GM23338 (cell line): ENCODE results near the gene SERPINE2. TPM values are rescaled to one million over a fixed set of nuclear protein-coding genes. Genes with fewer than 3 reads are reported as not detected.

ENCODE experiments used
- ATAC-seq: fragments of 200-7000 bp; cut with Tn5 transposase; 3 replicates; pipeline ENCODE4 v1.9.1; 2020
- DNase-seq: peaks from one replicate; pipeline ENCODE4 v3.0.0-alpha.2; 2015; ENCODE audit warnings: low spot score
- H2AFZ ChIP-seq: fragments of 200-600 bp; sonication (generic); 2 replicates; pipeline ENCODE4 v1.8.0; 2016; ENCODE audit warnings: antibody characterized with exemption, mild to moderate bottlenecking, moderate library complexity
- H3F3A ChIP-seq: fragments of 200-600 bp; sonication (generic); replicated peaks from 2 replicates; pipeline ENCODE4 v1.8.0; 2017; ENCODE audit warnings: antibody characterized with exemption, mixed run types, low read depth
- H3K27ac ChIP-seq: fragments of 200-600 bp; sonication (generic); 2 replicates; pipeline ENCODE4 v1.6.1; 2016; ENCODE audit warnings: low read depth
- H3K27me3 ChIP-seq: fragments of 200-600 bp; sonication (generic); 2 replicates; pipeline ENCODE4 v1.8.0; 2016; ENCODE audit warnings: mild to moderate bottlenecking, mixed run types, moderate library complexity; ENCODE audit not compliant: insufficient read depth
- H3K36me3 ChIP-seq: fragments of 200-600 bp; sonication (generic); 2 replicates; pipeline ENCODE4 v1.8.0; 2016; ENCODE audit warnings: mild to moderate bottlenecking; ENCODE audit not compliant: insufficient read depth
- H3K4me1 ChIP-seq: fragments of 200-600 bp; sonication (generic); 2 replicates; pipeline ENCODE4 v1.8.0; 2016; ENCODE audit warnings: mild to moderate bottlenecking, moderate library complexity; ENCODE audit not compliant: insufficient read depth
- H3K4me2 ChIP-seq: fragments of 200-600 bp; sonication (generic); 2 replicates; pipeline ENCODE4 v1.7.1; 2017; ENCODE audit warnings: mixed run types
- H3K4me3 ChIP-seq: fragments of 200-600 bp; sonication (generic); 2 replicates; pipeline ENCODE4 v1.6.1; 2016; ENCODE audit warnings: mixed run types
- H3K79me2 ChIP-seq: fragments of 200-600 bp; sonication (generic); replicated peaks from 2 replicates; pipeline ENCODE4 v1.8.0; 2017; ENCODE audit warnings: mild to moderate bottlenecking; ENCODE audit not compliant: insufficient read depth
- H3K9me2 ChIP-seq: fragments of 200-600 bp; sonication (generic); 2 replicates; pipeline ENCODE4 v1.8.0; 2017; ENCODE audit not compliant: insufficient read depth
- H4K20me1 ChIP-seq: fragments of 200-600 bp; sonication (generic); replicated peaks from 2 replicates; pipeline ENCODE4 v1.8.0; 2017; ENCODE audit warnings: mild to moderate bottlenecking; ENCODE audit not compliant: insufficient read depth
- H3K27ac Mint-ChIP-seq: 2 replicates; pipeline ENCODE4 v1.8.0; 2020; ENCODE audit warnings: inconsistent platforms, mild to moderate bottlenecking, moderate library complexity, mixed read lengths
- H3K27me3 Mint-ChIP-seq: 3 replicates; pipeline ENCODE4 v1.8.0; 2022; ENCODE audit warnings: low read depth, mild to moderate bottlenecking, moderate library complexity, mixed read lengths, inconsistent platforms; ENCODE audit not compliant: insufficient read depth, poor library complexity
- H3K36me3 Mint-ChIP-seq: 3 replicates; pipeline ENCODE4 v1.8.0; 2021; ENCODE audit warnings: low read depth, mild to moderate bottlenecking, inconsistent platforms, moderate library complexity, mixed read lengths
- H3K4me1 Mint-ChIP-seq: 3 replicates; pipeline ENCODE4 v1.8.0; 2020; ENCODE audit warnings: mild to moderate bottlenecking, inconsistent platforms, mixed read lengths
- H3K4me3 Mint-ChIP-seq: 3 replicates; pipeline ENCODE4 v1.8.0; 2021; ENCODE audit warnings: moderate library complexity, mild to moderate bottlenecking, inconsistent platforms, mixed read lengths
- H3K9me3 Mint-ChIP-seq: 3 replicates; pipeline ENCODE4 v1.8.0; 2020; ENCODE audit warnings: moderate library complexity, mild to moderate bottlenecking, inconsistent platforms, mixed read lengths
- CREB1 ChIP-seq: fragments of 250-450 bp; sonication (Bioruptor Pico); IDR thresholded peaks from 2 replicates; pipeline ENCODE4 v1.5.0; 2020; ENCODE audit warnings: low read depth, mild to moderate bottlenecking, moderate library complexity
- CTCF ChIP-seq, 2 experiments: fragments of 200-600 bp in 1 of 2; sonication (generic) in 1 of 2; conservative IDR thresholded peaks; 2 replicates each; pipeline versions ENCODE4 v1.5.1 to v1.6.1; 2016 to 2017; ENCODE audit warnings: antibody characterized with exemption in 2 of 2, low read depth in 2 of 2, mild to moderate bottlenecking in 2 of 2, moderate library complexity in 1 of 2
- ETS1 ChIP-seq: IDR thresholded peaks from 2 replicates; pipeline ENCODE4 v1.6.1; 2016; ENCODE audit warnings: antibody characterized with exemption
- EZH2 ChIP-seq: fragments of 200-600 bp; sonication (generic); IDR thresholded peaks from one replicate; pipeline ENCODE4 v1.8.0; 2017; ENCODE audit warnings: antibody characterized with exemption, mild to moderate bottlenecking, low read depth; ENCODE audit not compliant: unreplicated experiment
- EZH2phosphoT487 ChIP-seq: fragments of 200-600 bp; sonication (generic); IDR thresholded peaks from one replicate; pipeline ENCODE4 v1.8.1; 2018; ENCODE audit warnings: antibody characterized with exemption; ENCODE audit not compliant: unreplicated experiment
- JUNB ChIP-seq: IDR thresholded peaks from one replicate; pipeline ENCODE4 v1.6.1; 2016; ENCODE audit warnings: antibody characterized with exemption; ENCODE audit not compliant: unreplicated experiment
- NANOG ChIP-seq: IDR thresholded peaks from 2 replicates; pipeline ENCODE4 v1.6.1; 2016; ENCODE audit warnings: antibody characterized with exemption, borderline replicate concordance
- POLR2AphosphoS5 ChIP-seq: IDR thresholded peaks from 2 replicates; pipeline ENCODE4 v1.6.1; 2016; ENCODE audit warnings: antibody characterized with exemption, low read depth
- REST ChIP-seq: IDR thresholded peaks from one replicate; pipeline ENCODE4 v1.6.1; 2018; ENCODE audit warnings: antibody characterized with exemption; ENCODE audit not compliant: unreplicated experiment
- STAT1 ChIP-seq: IDR thresholded peaks from one replicate; pipeline ENCODE4 v1.6.1; 2016; ENCODE audit warnings: antibody characterized with exemption; ENCODE audit not compliant: unreplicated experiment
- ZNF114 ChIP-seq: fragments of 250-450 bp; sonication (Bioruptor Pico); IDR thresholded peaks from 2 replicates; pipeline ENCODE4 v1.5.0; 2020; ENCODE audit warnings: mild to moderate bottlenecking, moderate library complexity
- ZNF331 ChIP-seq: fragments of 250-450 bp; sonication (Bioruptor Pico); IDR thresholded peaks from 2 replicates; pipeline ENCODE4 v1.5.0; 2020; ENCODE audit warnings: low read depth, mild to moderate bottlenecking, moderate library complexity
- ZNF462 ChIP-seq: fragments of 250-450 bp; sonication (Bioruptor Pico); IDR thresholded peaks from 2 replicates; pipeline ENCODE4 v1.5.0; 2020; ENCODE audit warnings: mild to moderate bottlenecking, moderate library complexity
- polyA plus RNA-seq: library from polyadenylated mRNA; unstranded; fragments of >200 nt; fragmentation: Nextera tagmentation; extraction: Ambion mirVana; gene quantifications from 2 replicates; pipeline ENCODE4 v1.2.1, GENCODE V29; 2016
- total RNA-seq: library from RNA; depleted of rRNA; stranded (reverse); fragments of >200 nt; shearing (Covaris generic); gene quantifications from 2 replicates; pipeline ENCODE4 v1.2.3, GENCODE V29; 2014

Gene SERPINE2
- total and polyA plus RNA-seq, 2 experiments from 2014 or later: 38.6 to 44.2 TPM

- Histone ChIP-seq H3K27me3 (no peaks in the 10 kb centered on the region), H2AFZ (no peak overlapping the region), H3K4me2 (no peak overlapping the region), H3K4me3 (no peak overlapping the region), H3K9me2 (no peaks in the 10 kb centered on the region), H4K20me1 (peaks cover 16% of the 10 kb centered on the region), H3F3A (no peaks in the 10 kb centered on the region), H3K4me1 (peaks cover 26% of the 10 kb centered on the region), H3K79me2 (peaks cover 100% of the 10 kb centered on the region), H3K27ac (no peak overlapping the region), H3K36me3 (no peaks in the 10 kb centered on the region)
- no peak overlapping the region for H3K27ac Mint-ChIP-seq
- H3K36me3 Mint-ChIP-seq: peaks cover 34% of the 10 kb centered on the region; the same call in 2 of the 3 replicates
- H3K9me3 Mint-ChIP-seq: peaks cover 7% of the 10 kb centered on the region; the same call in 2 of the 3 replicates
- peaks cover 27% of the 10 kb centered on the region; the same call in 2 of the 3 replicates for H3K4me1 Mint-ChIP-seq
- no peak overlapping the region for H3K4me3 Mint-ChIP-seq
- TF ChIP-seq EZH2 (no peak), ZNF114 (CRISPR knock-in tag) (no peak), ZNF462 (no peak), ETS1 (no peak), JUNB (no peak), EZH2phosphoT487 (no peak), CTCF (conservative IDR thresholded peaks at IDR 0.05; ENCODE audit: low read depth in 2 of 2) (no peak), REST (no peak), ZNF331 (CRISPR knock-in tag) (no peak), POLR2AphosphoS5 (no peak), NANOG (no peak), STAT1 (no peak), CREB1 (CRISPR knock-in tag) (no peak)
- H3K27me3 Mint-ChIP-seq: peaks cover 2% of the 10 kb centered on the region
- DNase-seq (no peak), ATAC-seq (no peak)
Observed at GRCh38 chr2:223928113-223929006, 110.7 kb downstream of the SERPINE2 start.
